Smooth muscle cell (in vitro differentiated cells): Measurements from ENCODE around the gene KNTC1. TPM values are rescaled to one million over a fixed set of nuclear protein-coding genes. Genes with fewer than 3 reads are reported as not detected.

ENCODE experiments used
- DNase-seq: peaks from one replicate; lab custom pipeline; 2025; ENCODE audit not compliant: unreplicated experiment; lab: John Stamatoyannopoulos, UW
- H2AFZ ChIP-seq: fragments of 200-600 bp; sonication (generic); 2 replicates; pipeline ENCODE4 v1.6.0; 2016; ENCODE audit warnings: antibody characterized with exemption, low read depth, mild to moderate bottlenecking
- H3F3A ChIP-seq: fragments of 200-600 bp; sonication (generic); 2 replicates; pipeline ENCODE4 v1.6.0; 2017; ENCODE audit warnings: antibody characterized with exemption, low read depth
- H3K27ac ChIP-seq: fragments of 200-600 bp; sonication (generic); 2 replicates; pipeline ENCODE4 v1.5.1; 2016; ENCODE audit warnings: low read depth, mild to moderate bottlenecking
- H3K27me3 ChIP-seq: fragments of 200-600 bp; sonication (generic); 2 replicates; pipeline ENCODE4 v1.6.1; 2016; ENCODE audit warnings: low read depth, mild to moderate bottlenecking
- H3K36me3 ChIP-seq: fragments of 200-600 bp; sonication (generic); 2 replicates; pipeline ENCODE4 v1.5.1; 2016; ENCODE audit warnings: low read depth
- H3K4me1 ChIP-seq: fragments of 200-600 bp; sonication (generic); 2 replicates; pipeline ENCODE4 v1.5.1; 2016; ENCODE audit warnings: low read depth
- H3K4me2 ChIP-seq: fragments of 200-600 bp; sonication (generic); 2 replicates; pipeline ENCODE4 v1.6.0; 2016; ENCODE audit warnings: mild to moderate bottlenecking
- H3K4me3 ChIP-seq: fragments of 200-600 bp; sonication (generic); 2 replicates; pipeline ENCODE4 v1.5.1; 2016; ENCODE audit warnings: mild to moderate bottlenecking
- H3K79me2 ChIP-seq: fragments of 200-600 bp; sonication (generic); 2 replicates; pipeline ENCODE4 v1.6.0; 2016; ENCODE audit warnings: low read depth, mild to moderate bottlenecking
- H3K9ac ChIP-seq: fragments of 200-600 bp; sonication (generic); 2 replicates; pipeline ENCODE4 v1.6.0; 2016; ENCODE audit warnings: low read depth
- H3K9me3 ChIP-seq: fragments of 200-600 bp; sonication (generic); replicated peaks from 2 replicates; pipeline ENCODE4 v1.5.1; 2016; ENCODE audit warnings: low read depth
- H4K20me1 ChIP-seq: fragments of 200-600 bp; sonication (generic); 2 replicates; pipeline ENCODE4 v1.6.0; 2016; ENCODE audit warnings: low read depth
- CTCF ChIP-seq: fragments of 200-600 bp; sonication (generic); IDR thresholded peaks from 2 replicates; pipeline ENCODE4 v1.5.1; 2017; ENCODE audit warnings: borderline replicate concordance, mild to moderate bottlenecking, antibody characterized with exemption; ENCODE audit not compliant: insufficient read depth, poor library complexity, severe bottlenecking
- WGBS: methylation state at CpG from one replicate; pipeline ENCODE4 v1.1.7; 2016; ENCODE audit warnings: low lambda C conversion rate; 5-methylcytosine and 5-hydroxymethylcytosine counted together
- polyA plus RNA-seq: library from polyadenylated mRNA; unstranded; fragments of >200 nt; fragmentation: Nextera tagmentation; extraction: Ambion mirVana; gene quantifications from 2 replicates; pipeline ENCODE4 v1.2.1, GENCODE V29; 2016
- total RNA-seq: library from RNA; depleted of rRNA; stranded (reverse); fragments of >200 nt; gene quantifications from 2 replicates; pipeline ENCODE4 v1.2.3, GENCODE V29; 2014

The KNTC1 gene
- total and polyA plus RNA-seq, 2 experiments from 2014 or later = 9.1 to 22.7 TPM

- peak overlapping the region; percentile 56 for H2AFZ ChIP-seq
- peak overlapping the region; percentile 79 for H3K4me3 ChIP-seq
- H3K9me3 ChIP-seq = no peaks in the 10 kb centered on the region
- peak overlapping the region; percentile 92 for H3K4me2 ChIP-seq
- H3K79me2 ChIP-seq = peaks cover 48% of the 10 kb centered on the region
- TF ChIP-seq CTCF = no peak
- H3K27ac ChIP-seq = peak overlapping the region; percentile 98
- peak overlapping the region; percentile 97 for H3K9ac ChIP-seq
- no peaks in the 10 kb centered on the region for H3K27me3 ChIP-seq
- H3F3A ChIP-seq = peaks cover 40% of the 10 kb centered on the region
- H3K36me3 ChIP-seq = peaks cover 5% of the 10 kb centered on the region
- peaks cover 9% of the 10 kb centered on the region for H3K4me1 ChIP-seq
- WGBS = 1% methylated on average over 43 of the region's 47 CpGs
- peaks cover 48% of the 10 kb centered on the region for H4K20me1 ChIP-seq
- DNase-seq = peak; percentile 64
Measured at GRCh38 chr12:122499991-122500684, 26.9 kb upstream of the KNTC1 start.

GRCh38 chr12:122500685-122501488 lies 26.2 kb upstream of the KNTC1 start, which contains the start of gene ZCCHC8:
ZCCHC8 (minus strand) TSS chr12:122500932; CDS start chr12:122500840, 92 bp downstream.
- H3K4me1 ChIP-seq = peaks cover 9% of the 10 kb centered on the region
- 3% methylated on average over 52 of the region's 52 CpGs for WGBS
- H3K27ac ChIP-seq = peak within 1 kb of the TSS; percentile 98
- peak within 1 kb of the TSS; percentile 79 for H3K4me3 ChIP-seq
- peaks cover 48% of the 10 kb centered on the region for H3F3A ChIP-seq
- H3K4me2 ChIP-seq = peak within 1 kb of the TSS; percentile 92
- DNase-seq = peak; percentile 81
- H3K79me2 ChIP-seq = peaks cover 43% of the 10 kb centered on the region
- H3K9ac ChIP-seq = peak within 1 kb of the TSS; percentile 97
- H3K9me3 ChIP-seq = no peaks in the 10 kb centered on the region
- peak within 1 kb of the TSS; percentile 56 for H2AFZ ChIP-seq
- peaks cover 10% of the 10 kb centered on the region for H3K36me3 ChIP-seq
- H3K27me3 ChIP-seq = no peaks in the 10 kb centered on the region
- no peak for TF ChIP-seq CTCF
- H4K20me1 ChIP-seq = peaks cover 50% of the 10 kb centered on the region

- H3K9ac ChIP-seq = peak overlapping the region; percentile 32
- H3K79me2 ChIP-seq = peaks cover 37% of the 10 kb centered on the region
- WGBS = 90% methylated on average over 9 of the region's 9 CpGs
- DNase-seq = no peak
- no peak for TF ChIP-seq CTCF
- H3K4me3 ChIP-seq = peak overlapping the region; percentile 79
- peak overlapping the region; percentile 98 for H3K27ac ChIP-seq
- no peaks in the 10 kb centered on the region for H3K27me3 ChIP-seq
- H2AFZ ChIP-seq = no peak overlapping the region
- H3K4me2 ChIP-seq = peak overlapping the region; percentile 92
- H3K36me3 ChIP-seq = peaks cover 16% of the 10 kb centered on the region
- peaks cover 52% of the 10 kb centered on the region for H4K20me1 ChIP-seq
- H3K4me1 ChIP-seq = peaks cover 9% of the 10 kb centered on the region
- no peaks in the 10 kb centered on the region for H3K9me3 ChIP-seq
- H3F3A ChIP-seq = peaks cover 54% of the 10 kb centered on the region
Measured at GRCh38 chr12:122501489-122501989, 25.5 kb upstream of the KNTC1 start.
